Fibroblast of skin of back (primary cell): ENCODE measurements around the gene FUBP1.
"Not testable (repeated sequence)": the region's sequence is repeated elsewhere in the genome, so short reads cannot be mapped to it uniquely, and the experiment has no call there.

ENCODE experiments used
- DNase-seq: peaks from one replicate; pipeline ENCODE4 v3.0.0-alpha.2; 2013

FUBP1 gene

DNA sequence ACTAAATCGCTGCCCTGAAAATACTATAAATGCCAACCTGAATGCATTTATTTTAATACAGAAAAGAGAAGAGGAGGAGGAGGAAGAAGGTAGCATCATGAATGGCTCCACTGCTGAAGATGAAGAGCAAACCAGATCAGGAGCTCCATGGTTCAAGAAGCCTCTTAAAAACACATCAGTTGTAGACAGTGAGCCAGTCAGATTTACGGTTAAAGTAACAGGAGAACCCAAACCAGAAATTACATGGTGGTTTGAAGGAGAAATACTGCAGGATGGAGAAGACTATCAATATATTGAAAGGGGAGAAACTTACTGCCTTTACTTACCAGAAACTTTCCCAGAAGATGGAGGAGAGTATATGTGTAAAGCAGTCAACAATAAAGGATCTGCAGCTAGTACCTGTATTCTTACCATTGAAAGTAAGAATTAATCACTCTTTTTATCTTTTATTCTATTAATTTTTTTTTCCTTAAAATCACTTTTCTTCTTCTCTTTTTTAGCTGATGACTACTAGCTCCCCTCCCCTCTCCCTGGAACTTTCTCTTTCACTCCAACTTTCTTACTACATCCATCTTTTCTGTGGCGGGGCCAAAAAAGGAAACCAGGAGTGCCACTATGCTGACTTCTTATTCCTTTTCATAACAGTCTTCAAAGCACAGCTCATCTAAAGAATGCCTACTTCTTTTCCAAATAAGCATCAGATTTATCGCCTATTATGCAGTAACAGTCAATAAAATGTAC is 36.3 kb downstream of the FUBP1 start:
- no peak for DNase-seq

DNA sequence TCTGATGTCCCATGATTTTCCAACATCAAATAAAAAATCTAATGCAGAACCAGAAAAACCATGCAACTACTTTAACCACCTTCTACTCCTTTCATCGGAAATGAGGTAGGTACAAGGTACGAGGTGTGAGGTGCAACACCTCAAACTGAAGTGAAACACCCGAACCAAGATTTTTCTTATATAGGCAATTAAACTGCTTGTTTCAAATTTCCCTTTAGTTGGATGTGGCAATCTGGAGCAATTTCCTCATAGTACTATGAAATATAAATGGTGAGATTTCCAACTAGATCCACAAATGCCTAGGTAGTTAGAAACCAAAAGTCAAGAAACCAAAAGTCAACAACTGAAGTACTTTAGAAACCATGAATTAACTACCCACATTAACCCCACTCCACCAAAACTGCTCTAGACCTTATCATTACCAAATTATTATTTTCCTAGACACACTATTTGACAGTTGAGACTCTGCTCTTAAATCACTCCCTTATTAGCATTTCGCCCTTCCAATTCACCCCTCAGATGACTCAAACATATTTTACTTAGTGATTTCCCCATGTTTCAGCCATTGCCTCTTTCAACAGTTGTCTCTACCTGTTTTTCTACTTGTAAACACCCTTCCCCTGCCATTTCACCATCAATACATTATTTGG is 37.8 kb downstream of the FUBP1 start:
- no peak for DNase-seq

- no peak for DNase-seq
These were observed 40.2 kb downstream of the FUBP1 start for GRCh38 chr1:77938651-77939050.

- no peak for DNase-seq
These were observed 49.1 kb downstream of the FUBP1 start for GRCh38 chr1:77929806-77930205.

GRCh38 chr1:77927414-77927813 is 51.5 kb downstream of the FUBP1 start:
- DNase-seq = no peak

GRCh38 chr1:77926561-77927357 is 52.1 kb downstream of the FUBP1 start:
- DNase-seq = no peak

GRCh38 chr1:77925956-77926355 is 52.9 kb downstream of the FUBP1 start:
- no peak for DNase-seq

- DNase-seq = peak; percentile 8
These were observed 53.4 kb downstream of the FUBP1 start for GRCh38 chr1:77925518-77925917.

DNA sequence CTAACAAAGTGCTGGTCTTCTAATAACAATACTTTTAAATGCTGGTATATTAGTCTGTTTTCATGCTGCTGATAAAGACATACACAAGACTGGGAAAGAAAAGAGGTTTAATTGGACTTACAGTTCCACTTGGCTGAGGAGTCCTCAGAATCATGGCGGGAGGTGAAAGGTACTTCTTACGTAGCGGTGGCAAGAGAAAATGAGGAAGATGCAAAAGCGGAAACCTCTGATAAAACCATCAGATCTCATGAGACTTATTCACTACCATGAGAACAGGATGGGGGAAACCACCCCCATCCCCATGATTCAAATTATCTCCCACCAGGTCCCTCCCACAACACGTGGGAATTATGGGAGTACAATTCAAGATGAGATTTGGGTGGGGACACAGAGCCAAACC is 60.0 kb downstream of the FUBP1 start:
- DNase-seq = not testable (repeated sequence)

DNA sequence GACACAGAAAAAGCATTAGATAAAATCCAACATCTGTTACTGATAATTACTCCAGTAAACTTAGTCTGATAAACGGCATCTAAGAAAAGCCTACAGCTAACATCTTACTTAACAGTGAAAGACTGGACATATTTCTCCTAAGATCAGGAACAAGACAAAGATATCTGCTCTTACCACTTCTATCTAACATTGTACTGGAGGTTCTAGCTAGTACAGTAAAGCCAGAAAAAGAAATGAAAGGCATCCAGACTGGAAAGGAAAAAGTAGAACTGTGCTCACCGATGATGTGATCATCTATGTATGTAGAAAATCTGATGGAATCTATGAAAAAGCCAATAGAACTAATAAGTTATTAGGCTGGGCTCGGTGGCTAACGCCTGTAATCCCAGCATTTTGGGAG is 68.8 kb downstream of the FUBP1 start:
- no peak for DNase-seq

- DNase-seq = no peak
These were observed 72.2 kb downstream of the FUBP1 start for GRCh38 chr1:77906624-77907023.

DNA sequence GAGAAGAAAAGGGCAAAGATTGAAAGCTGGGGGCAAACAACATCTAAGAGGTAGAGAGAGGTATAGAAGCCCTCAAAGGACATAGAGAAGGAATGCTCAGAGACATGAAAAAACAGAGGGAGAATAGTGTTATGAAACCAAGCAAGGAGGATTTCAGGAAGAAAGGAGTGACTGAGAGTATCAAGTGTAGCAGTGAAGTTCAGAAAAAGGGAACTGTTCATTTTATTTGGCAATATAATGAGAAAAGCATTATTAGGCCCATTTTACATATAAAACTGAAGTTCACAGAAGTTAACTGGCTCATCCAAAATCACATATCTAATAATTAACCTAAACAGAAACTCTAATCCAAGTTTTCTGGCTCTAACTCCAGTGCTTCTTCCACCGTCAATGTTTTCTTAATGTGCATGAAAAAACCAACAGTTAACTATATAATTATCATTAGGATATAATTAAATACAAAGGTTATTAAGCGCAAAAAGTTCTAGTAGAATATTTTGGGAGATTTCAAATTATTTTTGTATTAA is 72.8 kb downstream of the FUBP1 start:
- no peak for DNase-seq

DNA sequence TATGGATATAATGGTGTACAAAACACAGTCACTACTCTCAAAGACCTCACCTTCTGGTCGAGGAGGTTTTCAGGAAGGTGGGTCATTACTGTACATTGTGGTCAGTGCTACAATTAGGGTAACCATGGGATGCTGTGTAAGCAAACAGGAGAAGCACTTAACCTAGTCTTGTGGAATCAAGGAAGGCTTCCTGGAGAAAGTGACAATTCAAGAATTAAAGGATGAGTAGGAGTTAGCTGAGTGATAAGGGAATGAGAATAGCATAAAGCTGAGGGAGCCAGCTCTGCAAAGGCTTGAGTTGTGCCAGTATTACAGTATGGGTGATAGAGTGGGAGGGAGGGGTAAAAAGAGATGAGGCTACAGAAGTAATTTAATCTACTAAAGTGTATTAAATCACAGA is 73.3 kb downstream of the FUBP1 start:
- DNase-seq = no peak

- DNase-seq = peak; percentile 50
These were observed 78.1 kb downstream of the FUBP1 start for GRCh38 chr1:77900687-77901293.

DNA sequence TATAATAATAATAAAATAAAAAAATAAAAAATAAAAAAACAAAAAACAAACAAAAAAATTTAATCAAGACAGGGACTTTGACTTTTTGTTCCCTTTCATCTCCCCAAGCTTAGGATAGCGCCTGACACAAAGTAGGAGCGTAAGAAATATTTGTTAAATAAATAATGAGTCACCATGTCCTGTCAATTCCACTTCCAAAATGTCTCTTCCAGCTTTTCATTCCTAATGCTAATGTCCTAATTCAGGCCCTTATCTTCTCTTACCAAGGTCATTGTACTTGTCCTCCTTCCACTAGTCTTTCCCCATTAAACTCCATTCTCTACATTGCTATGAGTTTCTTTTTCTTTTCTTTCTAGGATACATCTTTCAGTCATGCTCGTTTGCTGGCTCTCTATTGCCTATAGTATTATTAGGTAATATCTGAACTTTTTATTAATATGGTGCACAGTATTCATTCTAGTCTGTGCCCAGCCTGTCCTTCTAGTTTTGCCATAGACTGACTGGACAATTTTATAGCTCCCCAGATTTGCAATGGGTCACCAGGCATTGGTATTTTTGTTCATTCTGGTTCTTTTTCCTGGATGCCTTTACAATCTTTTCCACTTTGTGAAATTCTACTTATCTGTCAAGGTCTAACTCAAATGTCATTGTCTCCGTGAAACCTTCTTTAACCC is 79.1 kb downstream of the FUBP1 start:
- DNase-seq = peak; percentile 40
